DMS114 treated with DMSO at 0.1 percent for 48 hours (cell line): ENCODE data around the gene ZNF232.
"Not testable (repeated sequence)": the region's sequence is repeated elsewhere in the genome, so short reads cannot be mapped to it uniquely, and the experiment has no call there.

Experiments
- DNase-seq: peaks from one replicate; lab custom pipeline; 2025; ENCODE audit not compliant: unreplicated experiment; lab: John Stamatoyannopoulos, UW

ZNF232 gene

DNA sequence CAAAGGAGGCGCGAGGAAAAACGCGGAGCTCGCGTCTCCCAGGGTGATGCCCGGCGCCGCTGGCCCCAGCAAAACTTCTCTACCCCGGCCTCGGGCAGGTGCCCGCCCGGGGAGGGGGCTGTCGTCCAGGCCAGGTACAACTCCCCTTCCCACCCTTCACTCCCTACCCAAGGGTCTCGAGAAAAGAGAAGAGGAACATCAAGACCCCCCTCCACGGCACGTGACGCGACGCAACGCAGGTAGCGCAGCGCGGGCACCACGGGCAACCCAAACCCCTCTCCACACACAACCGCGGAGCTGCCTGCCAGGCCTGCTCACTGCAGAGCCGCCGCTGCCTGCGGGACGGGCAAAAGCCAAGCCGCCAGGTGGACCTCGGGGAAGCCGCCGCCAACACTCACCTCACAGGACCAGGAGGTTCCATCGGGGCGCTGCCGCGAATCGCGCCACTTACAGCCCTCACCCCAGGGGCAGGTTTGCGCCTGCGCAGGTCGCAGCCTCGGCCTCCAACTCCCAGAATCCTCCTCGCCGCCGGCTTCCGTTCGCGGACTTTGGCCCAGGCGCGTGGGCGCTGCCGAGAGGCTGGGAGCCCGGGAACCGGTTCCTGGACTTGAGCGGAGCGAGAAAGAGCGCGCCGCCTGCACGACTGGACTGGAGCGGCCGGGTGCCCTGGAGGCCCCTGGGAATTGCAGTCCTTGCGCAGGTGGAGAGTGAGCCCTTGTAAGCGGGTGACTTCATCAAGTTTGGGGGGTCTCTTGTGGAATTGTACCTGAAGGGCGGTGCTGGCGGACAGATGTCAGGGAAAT is at the start of gene ZNF232:
ZNF232 (minus strand) TSS at position 477 of the 803 bp plus-strand sequence; CDS start at position 421, 56 bp downstream.
- DNase-seq, result peak; percentile 85

- not testable (repeated sequence) for DNase-seq
Observed at GRCh38 chr17:5160702-5161101, 49.0 kb upstream of the ZNF232 start.

- not testable (repeated sequence) for DNase-seq
Observed at GRCh38 chr17:5146122-5146521, 34.4 kb upstream of the ZNF232 start.

GRCh38 chr17:5142877-5143276 is 31.2 kb upstream of the ZNF232 start:
- not testable (repeated sequence) for DNase-seq

DNA sequence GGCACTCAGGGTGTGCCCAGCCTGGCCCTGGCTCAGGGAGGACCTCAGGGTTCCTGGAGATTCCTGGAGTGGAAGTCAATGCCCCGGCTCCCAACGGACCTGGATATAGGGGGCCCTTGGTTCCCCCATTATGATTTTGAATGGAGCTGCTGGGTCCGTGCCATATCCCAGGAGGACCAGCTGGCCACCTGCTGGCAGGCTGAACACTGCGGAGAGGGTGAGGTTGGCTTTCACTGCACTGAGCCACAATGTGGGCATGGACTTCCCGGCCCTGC is 27.7 kb upstream of the ZNF232 start:
- no peak for DNase-seq

DNA sequence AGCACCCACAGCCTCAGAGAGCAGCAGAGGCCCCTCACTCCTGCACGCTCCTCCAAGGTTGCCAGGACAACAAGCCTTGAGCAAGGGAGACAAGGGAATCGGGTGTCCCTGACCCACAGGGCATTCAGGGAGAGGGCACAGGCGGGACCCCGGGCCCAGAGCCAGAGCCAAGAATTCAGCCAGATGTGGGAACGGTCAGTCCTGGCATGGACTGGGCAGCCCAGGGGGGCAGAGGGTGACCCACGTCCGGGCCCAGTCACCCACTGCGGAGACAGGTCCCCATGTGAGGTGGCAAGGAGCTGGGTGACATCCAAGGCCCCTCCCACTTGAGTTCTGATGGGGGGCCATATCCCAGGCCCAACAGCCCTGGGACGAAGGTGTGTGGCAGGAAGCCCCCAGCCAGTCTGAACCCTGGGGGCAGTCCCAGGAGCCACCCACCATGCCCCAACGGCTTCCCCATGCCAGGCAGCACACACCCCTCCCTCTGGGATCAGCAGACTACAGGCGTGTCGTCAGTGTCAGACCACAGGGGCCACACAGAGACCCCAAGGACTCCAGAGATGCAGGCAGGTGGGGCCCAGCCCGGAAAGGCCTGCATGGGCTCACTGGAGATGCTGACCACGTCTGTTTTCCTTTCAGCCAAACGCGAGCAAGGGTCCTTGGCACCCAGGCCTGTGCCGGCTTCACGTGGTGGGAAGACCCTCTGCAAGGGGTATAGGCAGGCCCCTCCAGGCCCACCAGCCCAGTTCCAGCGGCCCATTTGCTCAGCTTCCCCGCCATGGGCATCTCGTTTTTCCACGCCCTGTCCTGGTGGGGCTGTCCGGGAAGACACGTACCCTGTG is 27.2 kb upstream of the ZNF232 start:
- no peak for DNase-seq

DNA sequence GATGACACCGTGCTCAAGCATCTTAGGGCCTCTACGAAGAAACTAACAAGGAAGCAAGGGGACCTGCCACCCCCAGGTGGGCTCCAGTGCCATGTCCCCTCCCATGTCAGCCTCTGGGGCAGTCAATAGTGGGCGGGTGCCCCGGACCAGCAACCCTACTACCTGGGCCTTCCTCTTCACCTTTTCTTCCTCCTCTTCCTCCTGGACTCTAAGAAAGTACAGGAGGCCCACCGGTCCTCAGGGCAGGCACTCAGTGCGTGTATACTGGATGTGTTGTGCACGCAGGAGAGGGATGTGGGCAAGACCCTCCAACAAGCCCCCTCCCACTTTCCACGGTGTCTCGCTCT is 26.5 kb upstream of the ZNF232 start:
- not testable (repeated sequence) for DNase-seq

- DNase-seq, result not testable (repeated sequence)
Observed at GRCh38 chr17:5137511-5138197, 26.0 kb upstream of the ZNF232 start.

- DNase-seq, result not testable (repeated sequence)
Observed at GRCh38 chr17:5136580-5137412, 25.1 kb upstream of the ZNF232 start.

GRCh38 chr17:5135726-5136579 is 24.3 kb upstream of the ZNF232 start:
- DNase-seq, result no peak

GRCh38 chr17:5135131-5135712 is 23.5 kb upstream of the ZNF232 start:
- DNase-seq, result not testable (repeated sequence)

GRCh38 chr17:5134571-5134970 is 22.9 kb upstream of the ZNF232 start:
- not testable (repeated sequence) for DNase-seq

DNA sequence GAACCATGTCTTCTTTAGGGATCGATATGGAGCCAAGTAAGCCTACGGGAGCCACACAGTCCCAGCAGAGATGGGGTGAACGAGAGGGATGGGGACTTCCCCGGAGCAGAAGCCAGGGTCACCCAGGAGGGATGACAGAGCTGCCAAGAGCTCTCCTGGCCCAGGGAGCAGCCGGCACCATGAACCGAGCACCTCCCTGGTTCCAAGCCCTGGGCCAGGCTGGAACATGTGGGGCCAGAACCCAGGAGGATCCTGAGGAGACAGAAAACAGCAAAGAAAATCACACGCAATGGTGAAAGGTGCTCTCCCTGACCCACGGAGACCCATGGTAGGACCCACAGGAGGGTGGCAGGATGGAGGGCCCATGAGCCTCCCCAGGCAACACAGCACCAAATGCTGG is 22.3 kb upstream of the ZNF232 start:
- not testable (repeated sequence) for DNase-seq

GRCh38 chr17:5133311-5133710 is 21.6 kb upstream of the ZNF232 start:
- DNase-seq, result no peak

DNA sequence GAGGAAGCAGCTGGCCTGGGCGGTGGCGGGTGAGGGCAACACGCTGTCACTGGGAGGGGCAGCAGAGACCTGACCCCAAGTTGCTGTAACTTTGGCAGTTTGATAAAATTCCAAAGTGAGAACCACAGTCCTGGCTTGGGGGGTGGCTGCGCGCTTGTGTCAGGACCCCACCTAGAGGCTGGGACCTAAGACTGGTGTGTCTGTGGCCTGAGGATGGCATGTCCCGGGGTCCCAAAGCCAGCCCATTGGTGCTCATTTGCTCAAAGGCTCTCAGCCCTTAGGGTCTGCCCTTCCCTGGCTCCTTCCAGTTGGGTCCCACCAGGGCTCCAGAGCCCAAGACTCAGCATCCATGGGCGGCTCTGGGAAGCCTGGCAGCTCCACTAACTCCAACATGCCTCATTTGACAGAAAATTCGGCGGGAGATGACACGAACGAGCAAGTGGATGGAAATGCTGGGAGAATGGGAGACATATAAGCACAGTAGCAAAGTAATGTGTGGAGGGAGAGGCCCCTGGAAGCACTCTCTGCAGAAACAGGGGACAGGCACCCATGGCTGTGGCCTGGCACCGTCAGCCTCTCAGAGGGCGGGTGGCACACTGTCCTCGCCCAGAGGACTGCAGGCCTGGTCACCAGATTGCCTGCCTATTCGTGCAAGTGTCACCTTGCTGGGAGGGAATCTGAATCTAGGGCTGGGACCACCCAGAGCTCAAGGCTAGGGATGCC is 21.0 kb upstream of the ZNF232 start:
- not testable (repeated sequence) for DNase-seq

DNA sequence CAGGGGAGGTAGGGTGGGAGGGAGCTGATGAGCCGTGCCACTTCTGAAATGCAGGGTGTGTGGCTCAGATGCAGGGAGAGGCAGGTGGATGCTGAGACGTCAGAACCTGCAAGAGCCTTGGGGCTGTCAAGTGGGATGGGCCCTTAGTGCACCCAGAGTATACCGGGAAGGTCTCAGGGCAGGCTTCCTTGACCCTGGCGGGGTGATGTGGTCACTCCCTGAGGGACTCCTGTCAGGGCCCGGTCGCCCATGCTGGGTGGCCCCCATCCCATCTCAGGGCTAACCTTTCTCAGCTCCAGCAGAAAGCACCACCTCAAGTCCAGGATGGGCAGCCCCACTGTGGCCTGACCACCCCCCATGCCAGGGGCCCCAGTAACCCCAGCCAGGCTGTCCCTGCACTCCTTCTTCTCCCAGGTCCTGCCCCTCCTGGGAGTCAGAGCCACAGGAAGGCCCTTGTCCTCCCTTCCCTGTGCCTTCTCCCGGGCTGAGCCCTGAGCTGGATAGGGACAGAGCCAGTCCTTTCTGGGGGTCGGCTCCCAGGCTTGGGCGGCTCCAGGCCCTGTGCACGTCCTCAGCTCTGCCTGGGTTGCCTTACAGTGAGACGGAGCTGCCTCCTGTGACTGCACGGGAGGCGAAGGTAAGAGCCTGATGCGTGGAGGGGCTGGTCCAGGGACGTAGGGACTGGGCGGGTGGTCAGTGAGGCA is 20.3 kb upstream of the ZNF232 start:
- not testable (repeated sequence) for DNase-seq

DNA sequence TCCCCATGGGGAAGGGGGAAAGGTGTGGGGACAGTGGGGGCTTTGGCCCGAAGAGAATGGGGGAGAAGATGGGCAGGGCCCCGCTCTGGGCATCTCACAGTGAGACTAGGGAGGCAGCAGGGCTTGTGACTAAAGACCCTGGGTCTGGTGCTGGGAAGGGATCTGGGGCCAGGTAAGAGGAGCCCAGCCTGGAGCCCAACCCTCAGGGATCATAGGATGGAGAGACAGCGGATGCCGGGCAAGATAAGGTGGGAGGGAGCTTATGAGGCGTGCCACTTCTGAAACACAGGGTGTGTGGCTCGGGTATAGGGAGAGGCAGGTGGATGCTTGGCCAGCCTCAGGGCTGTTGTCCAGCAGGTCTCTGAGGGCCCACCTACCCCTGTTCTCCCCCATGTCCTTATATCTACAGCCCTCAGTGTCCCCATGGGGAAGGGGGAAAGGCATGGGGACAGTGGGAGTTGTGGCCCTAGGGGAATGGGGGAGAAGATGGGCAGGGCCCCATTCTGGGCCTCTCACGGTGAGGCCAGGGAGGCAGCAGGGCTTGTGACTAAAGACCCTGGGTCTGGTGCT is 19.6 kb upstream of the ZNF232 start:
- DNase-seq, result no peak

DNA sequence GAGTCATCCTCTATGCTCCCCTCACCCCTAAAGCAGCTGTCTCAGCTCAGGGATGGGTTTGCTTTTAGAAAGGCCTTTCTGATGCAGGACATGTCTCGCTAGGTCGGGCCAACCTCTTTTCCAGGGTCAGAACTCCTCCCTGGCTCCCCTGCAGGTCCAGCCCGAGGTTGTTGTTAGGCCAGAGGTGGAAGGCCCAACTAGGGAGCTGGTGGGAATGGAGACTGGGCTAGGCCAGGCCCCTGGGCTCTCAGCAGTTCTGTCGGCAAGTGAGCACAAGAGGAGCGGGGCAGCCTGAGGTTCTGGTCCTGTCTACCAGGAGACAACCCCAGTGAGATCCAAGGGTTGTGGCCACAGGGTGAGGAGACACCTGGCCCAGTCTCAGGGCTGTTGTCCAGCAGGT is 19.0 kb upstream of the ZNF232 start:
- DNase-seq, result not testable (repeated sequence)
